OCI-LY7 (cell line): ENCODE data around the gene SLC35A1.

Source experiments
- EZH2phosphoT487 ChIP-seq: fragments of 200-600 bp; sonication (generic); IDR thresholded peaks from 2 replicates; pipeline ENCODE4 v1.6.1; 2018; ENCODE audit warnings: low read depth, borderline replicate concordance, mild to moderate bottlenecking, mixed run types, antibody characterized with exemption, low read length, moderate library complexity, mixed read lengths
- TF ChIP-seq, protein P1 (sequence below): fragments of 200-600 bp; sonication (generic); conservative IDR thresholded peaks from 2 replicates; pipeline ENCODE4 v1.5.1; 2014; ENCODE audit warnings: mild to moderate bottlenecking, antibody characterized with exemption, low read length, moderate library complexity, mixed read lengths

- TF ChIP-seq, protein P1, sequence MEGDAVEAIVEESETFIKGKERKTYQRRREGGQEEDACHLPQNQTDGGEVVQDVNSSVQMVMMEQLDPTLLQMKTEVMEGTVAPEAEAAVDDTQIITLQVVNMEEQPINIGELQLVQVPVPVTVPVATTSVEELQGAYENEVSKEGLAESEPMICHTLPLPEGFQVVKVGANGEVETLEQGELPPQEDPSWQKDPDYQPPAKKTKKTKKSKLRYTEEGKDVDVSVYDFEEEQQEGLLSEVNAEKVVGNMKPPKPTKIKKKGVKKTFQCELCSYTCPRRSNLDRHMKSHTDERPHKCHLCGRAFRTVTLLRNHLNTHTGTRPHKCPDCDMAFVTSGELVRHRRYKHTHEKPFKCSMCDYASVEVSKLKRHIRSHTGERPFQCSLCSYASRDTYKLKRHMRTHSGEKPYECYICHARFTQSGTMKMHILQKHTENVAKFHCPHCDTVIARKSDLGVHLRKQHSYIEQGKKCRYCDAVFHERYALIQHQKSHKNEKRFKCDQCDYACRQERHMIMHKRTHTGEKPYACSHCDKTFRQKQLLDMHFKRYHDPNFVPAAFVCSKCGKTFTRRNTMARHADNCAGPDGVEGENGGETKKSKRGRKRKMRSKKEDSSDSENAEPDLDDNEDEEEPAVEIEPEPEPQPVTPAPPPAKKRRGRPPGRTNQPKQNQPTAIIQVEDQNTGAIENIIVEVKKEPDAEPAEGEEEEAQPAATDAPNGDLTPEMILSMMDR: no peak
- no peak for TF ChIP-seq EZH2phosphoT487
Measured at GRCh38 chr6:87431263-87431662, 41.5 kb upstream of the SLC35A1 start.
